AG10803 (cell line): ENCODE results near the gene BANK1.

ENCODE experiments used
- DNase-seq: peaks from one replicate; pipeline ENCODE4 v3.0.0; 2010; ENCODE audit warnings: low read depth
- H3K4me3 ChIP-seq: 2 replicates; pipeline ENCODE4 v1.5.1; 2011; ENCODE audit warnings: mild to moderate bottlenecking, low read length, control low read depth
- TF ChIP-seq, protein P1 (sequence below): conservative IDR thresholded peaks from 2 replicates; pipeline ENCODE4 v1.5.1; 2011; ENCODE audit warnings: mild to moderate bottlenecking, low read length, control low read depth, inconsistent platforms

BANK1 gene

DNA sequence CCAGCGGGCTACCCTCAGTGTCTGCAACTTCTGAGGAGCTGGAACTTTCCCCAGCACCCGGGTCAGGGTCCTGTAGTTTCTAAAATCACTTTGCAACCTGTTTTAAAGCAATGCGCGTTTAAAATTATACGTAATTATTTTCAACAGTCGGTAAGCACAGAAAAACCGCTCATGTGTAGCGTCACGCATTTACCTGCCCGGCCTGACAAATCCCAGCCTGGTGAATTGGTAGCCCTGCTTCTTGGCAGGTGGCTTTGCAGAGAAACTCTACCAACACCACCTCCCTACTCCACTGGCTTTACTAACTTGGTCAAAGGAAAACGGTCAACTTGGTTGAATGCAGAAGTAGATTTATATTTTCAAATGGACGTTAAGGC is 640 bp downstream of the BANK1 start:
- no peak for DNase-seq
- peak overlapping the region; percentile 47 for H3K4me3 ChIP-seq
- TF ChIP-seq, protein P1, sequence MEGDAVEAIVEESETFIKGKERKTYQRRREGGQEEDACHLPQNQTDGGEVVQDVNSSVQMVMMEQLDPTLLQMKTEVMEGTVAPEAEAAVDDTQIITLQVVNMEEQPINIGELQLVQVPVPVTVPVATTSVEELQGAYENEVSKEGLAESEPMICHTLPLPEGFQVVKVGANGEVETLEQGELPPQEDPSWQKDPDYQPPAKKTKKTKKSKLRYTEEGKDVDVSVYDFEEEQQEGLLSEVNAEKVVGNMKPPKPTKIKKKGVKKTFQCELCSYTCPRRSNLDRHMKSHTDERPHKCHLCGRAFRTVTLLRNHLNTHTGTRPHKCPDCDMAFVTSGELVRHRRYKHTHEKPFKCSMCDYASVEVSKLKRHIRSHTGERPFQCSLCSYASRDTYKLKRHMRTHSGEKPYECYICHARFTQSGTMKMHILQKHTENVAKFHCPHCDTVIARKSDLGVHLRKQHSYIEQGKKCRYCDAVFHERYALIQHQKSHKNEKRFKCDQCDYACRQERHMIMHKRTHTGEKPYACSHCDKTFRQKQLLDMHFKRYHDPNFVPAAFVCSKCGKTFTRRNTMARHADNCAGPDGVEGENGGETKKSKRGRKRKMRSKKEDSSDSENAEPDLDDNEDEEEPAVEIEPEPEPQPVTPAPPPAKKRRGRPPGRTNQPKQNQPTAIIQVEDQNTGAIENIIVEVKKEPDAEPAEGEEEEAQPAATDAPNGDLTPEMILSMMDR: no peak

DNA sequence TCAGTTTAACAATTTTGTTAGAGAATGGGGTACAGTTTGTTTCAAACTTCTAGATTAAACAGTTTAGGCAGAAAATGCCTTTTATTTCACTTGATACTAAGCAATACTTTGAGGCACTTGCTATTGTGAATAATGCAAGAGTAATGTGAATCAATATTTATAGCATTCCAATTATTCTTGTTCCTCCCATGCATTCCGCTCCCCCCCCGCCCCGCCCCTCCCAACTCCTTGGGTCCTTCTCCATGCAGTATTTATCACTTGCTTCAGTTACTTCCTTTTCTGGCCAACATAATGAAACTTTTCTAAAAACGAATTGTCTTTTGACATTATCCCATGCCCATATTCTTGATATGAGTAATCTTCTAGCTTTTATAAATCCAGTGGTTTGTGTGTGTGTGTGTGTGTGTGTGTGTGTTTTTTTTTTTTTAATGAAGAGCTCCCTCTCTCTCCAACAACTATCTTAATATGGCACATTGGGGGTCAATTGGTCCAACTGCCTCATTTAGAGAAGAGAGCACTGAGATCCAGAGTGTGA is 1.6 kb downstream of the BANK1 start:
- no peak overlapping the region for H3K4me3 ChIP-seq
- DNase-seq: peak; percentile 48
- TF ChIP-seq, protein P1: no peak

DNA sequence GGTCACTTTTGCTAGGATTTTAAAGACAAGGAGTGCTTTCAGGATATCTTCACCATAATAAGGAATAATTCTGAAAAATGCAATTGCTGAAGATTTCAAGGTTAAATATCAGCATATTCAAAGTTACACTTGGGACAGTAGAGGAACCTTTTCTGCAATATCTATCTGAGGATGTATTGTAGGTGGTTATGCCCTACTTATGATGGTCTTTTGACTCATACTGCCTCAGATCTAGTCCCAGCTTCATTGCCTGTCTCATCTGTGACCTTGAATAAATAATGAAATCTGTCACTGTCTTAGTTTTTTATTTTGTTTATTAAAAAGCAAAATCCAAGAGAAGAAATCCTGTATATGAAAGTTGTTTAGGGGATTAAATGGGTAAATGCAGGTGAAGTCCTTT is 2.9 kb downstream of the BANK1 start:
- TF ChIP-seq, protein P1: no peak
- no peak overlapping the region for H3K4me3 ChIP-seq
- DNase-seq: no peak

DNA sequence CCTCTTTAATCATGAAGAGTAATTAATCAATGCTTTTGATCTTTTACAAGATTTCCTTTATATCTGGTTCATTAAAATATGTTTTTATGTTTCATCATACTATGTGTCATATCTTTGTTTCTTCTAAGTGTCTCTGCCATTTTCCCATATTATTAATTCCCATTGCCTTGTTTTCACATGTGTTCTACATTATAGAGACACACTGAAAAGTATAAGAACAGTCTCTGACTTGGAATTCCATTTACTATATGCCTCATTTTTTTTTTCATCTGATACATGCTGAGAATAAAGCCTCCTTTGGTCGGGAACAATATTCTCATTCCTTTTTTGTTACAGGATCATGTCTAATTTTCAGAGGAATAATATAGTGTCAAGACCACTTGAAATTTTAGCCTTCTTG is 4.3 kb downstream of the BANK1 start:
- H3K4me3 ChIP-seq: no peak overlapping the region
- TF ChIP-seq, protein P1: no peak
- DNase-seq: no peak

DNA sequence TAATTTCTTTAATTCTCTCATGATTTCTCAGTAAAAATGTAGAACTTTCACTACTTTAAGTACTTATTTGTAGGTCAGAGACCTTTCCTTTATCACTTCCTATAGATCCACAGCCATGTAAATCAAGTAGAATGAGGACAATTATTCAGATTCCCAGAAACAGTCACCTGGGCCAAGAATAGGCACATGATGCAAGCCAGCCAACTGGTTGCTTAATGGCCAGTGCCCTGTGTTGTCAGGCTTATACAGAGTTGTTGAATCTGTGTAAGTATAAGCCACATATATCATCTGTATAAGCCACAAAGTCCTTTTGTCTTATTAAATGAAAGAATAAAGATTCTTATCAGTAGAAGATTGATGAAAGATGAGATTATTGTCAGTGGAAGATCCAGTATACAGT is 5.2 kb downstream of the BANK1 start:
- H3K4me3 ChIP-seq: no peak overlapping the region
- TF ChIP-seq, protein P1: no peak

GRCh38 chr4:101801958-101802357 is 11.4 kb downstream of the BANK1 start:
- no peak for DNase-seq
- TF ChIP-seq, protein P1: no peak
- no peak overlapping the region for H3K4me3 ChIP-seq

More for the DNA sequence above, 5.2 kb downstream of the BANK1 start:
- DNase-seq: no peak

DNA sequence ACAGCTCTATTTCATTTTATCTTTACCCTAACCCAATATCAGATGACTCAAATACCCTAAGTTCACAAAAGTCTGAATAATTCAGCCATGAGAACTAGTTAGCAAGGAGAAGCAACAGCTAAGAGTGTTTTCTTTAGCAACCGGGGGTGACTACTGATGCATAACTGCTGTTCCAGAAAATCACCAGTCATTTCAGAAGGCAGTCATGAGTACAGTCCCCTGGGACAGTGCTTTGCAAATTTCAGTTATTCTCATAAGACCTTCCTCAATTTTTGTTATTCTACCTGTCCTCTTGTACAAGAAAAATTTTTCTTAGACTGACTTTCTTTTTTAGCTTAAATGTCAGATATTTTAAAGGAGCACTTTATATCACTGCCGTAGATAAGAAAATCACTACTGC is 16.4 kb downstream of the BANK1 start:
- TF ChIP-seq, protein P1: no peak
- DNase-seq: peak; percentile 11
- no peak overlapping the region for H3K4me3 ChIP-seq
